Measurements from ENCODE around the gene SEMA4G.
"Not testable (repeated sequence)": the region's sequence is repeated elsewhere in the genome, so short reads cannot be mapped to it uniquely, and the experiment has no call there.

Gene SEMA4G

GRCh38 chr10:100970076-100970913 is 991 bp downstream of the SEMA4G start:
- peak in 1 of 2 donors; percentile 8 for DNase-seq (ENCODE audit: low read depth in 2 of 2)

- DNase-seq (ENCODE audit: low read depth in 2 of 2) = no peak
Measured at GRCh38 chr10:100970914-100971811, 1.9 kb downstream of the SEMA4G start.

- no peak for DNase-seq (ENCODE audit: low read depth in 2 of 2)
Measured at GRCh38 chr10:100972115-100972903, 3.0 kb downstream of the SEMA4G start.

GRCh38 chr10:100972904-100973535 is 3.7 kb downstream of the SEMA4G start:
- no peak for DNase-seq (ENCODE audit: low read depth in 2 of 2)

- not testable (repeated sequence) for DNase-seq (ENCODE audit: low read depth in 2 of 2)
Measured at GRCh38 chr10:100975397-100975796, 6.1 kb downstream of the SEMA4G start.

- DNase-seq (ENCODE audit: low read depth in 2 of 2) = no peak
Measured at GRCh38 chr10:100976906-100977305, 7.6 kb downstream of the SEMA4G start.

- no peak for DNase-seq (ENCODE audit: low read depth in 2 of 2)
Measured at GRCh38 chr10:100977436-100977835, 8.1 kb downstream of the SEMA4G start.

- DNase-seq (ENCODE audit: low read depth in 2 of 2) = no peak
Measured at GRCh38 chr10:100978121-100978900, 9.0 kb downstream of the SEMA4G start.

- no peak for DNase-seq (ENCODE audit: low read depth in 2 of 2)
Measured at GRCh38 chr10:100978901-100979195, 9.5 kb downstream of the SEMA4G start.

GRCh38 chr10:100979791-100980272 is 10.5 kb downstream of the SEMA4G start:
- no peak for DNase-seq (ENCODE audit: low read depth in 2 of 2)

GRCh38 chr10:100980311-100980710 is 11.0 kb downstream of the SEMA4G start:
- DNase-seq (ENCODE audit: low read depth in 2 of 2) = no peak

GRCh38 chr10:100980711-100981110 is 11.4 kb downstream of the SEMA4G start:
- DNase-seq (ENCODE audit: low read depth in 2 of 2) = no peak

GRCh38 chr10:100981178-100981772 is 12.0 kb downstream of the SEMA4G start:
- DNase-seq (ENCODE audit: low read depth in 2 of 2) = no peak

GRCh38 chr10:100982916-100983830 is 13.9 kb downstream of the SEMA4G start:
- DNase-seq (ENCODE audit: low read depth in 2 of 2) = no peak

GRCh38 chr10:100983868-100984671 is 14.8 kb downstream of the SEMA4G start:
- no peak for DNase-seq (ENCODE audit: low read depth in 2 of 2)

- DNase-seq (ENCODE audit: low read depth in 2 of 2) = no peak
Measured at GRCh38 chr10:100984672-100985177, 15.4 kb downstream of the SEMA4G start.

GRCh38 chr10:100985336-100985735 is 16.0 kb downstream of the SEMA4G start:
- DNase-seq (ENCODE audit: low read depth in 2 of 2) = no peak

- no peak for DNase-seq (ENCODE audit: low read depth in 2 of 2)
Measured at GRCh38 chr10:100986623-100986951, 17.3 kb downstream of the SEMA4G start.
